Lung (tissue), 12 donors: ENCODE results near the gene ZMYND10. TPM values are rescaled to one million over a fixed set of nuclear protein-coding genes. Genes with fewer than 3 reads are reported as not detected.

Experiments used
- ATAC-seq: fragments of 200-7000 bp; cut with Tn5 transposase; one replicate; pipeline ENCODE4 v1.9.1; 2020; ENCODE audit warnings: moderate number of reproducible peaks; ENCODE audit not compliant: insufficient read depth, low FRiP score
- DNase-seq, 3 donors: peaks; one replicate each; pipeline ENCODE4 v3.0.0-alpha.2; 2013 to 2017
- H3K27ac ChIP-seq, 2 donors: one replicate each; pipeline ENCODE4 v1.5.1; 2013; ENCODE audit warnings: mild to moderate bottlenecking in 2 of 2, moderate library complexity in 2 of 2, control low read depth in 1 of 2, inconsistent platforms in 1 of 2, low read depth in 1 of 2, low read length in 1 of 2
- H3K27me3 ChIP-seq, 3 donors: one replicate each; pipeline ENCODE4 v1.5.1; 2013; ENCODE audit warnings: low read length in 2 of 3; ENCODE audit not compliant: control insufficient read depth in 3 of 3, insufficient read depth in 3 of 3
- H3K36me3 ChIP-seq, 4 donors: one replicate each; pipeline ENCODE4 v1.5.1; 2013; ENCODE audit warnings: low read length in 4 of 4, mild to moderate bottlenecking in 1 of 4, moderate library complexity in 1 of 4; ENCODE audit not compliant: control insufficient read depth in 4 of 4, insufficient read depth in 4 of 4
- H3K4me1 ChIP-seq, 5 donors: one replicate each; pipeline ENCODE4 v1.5.1; 2013; ENCODE audit warnings: low read length in 5 of 5, mild to moderate bottlenecking in 2 of 5, moderate library complexity in 1 of 5; ENCODE audit not compliant: control insufficient read depth in 5 of 5, insufficient read depth in 5 of 5
- H3K4me3 ChIP-seq: one replicate; pipeline ENCODE4 v1.5.1; 2013; ENCODE audit warnings: mild to moderate bottlenecking, control low read depth, moderate library complexity
- H3K9ac ChIP-seq, 2 donors: one replicate each; pipeline ENCODE4 v1.5.1; 2013; ENCODE audit warnings: low read length in 2 of 2, control low read depth in 1 of 2; ENCODE audit not compliant: insufficient read depth in 1 of 2
- H3K9me3 ChIP-seq, 4 donors: one replicate each; pipeline ENCODE4 v1.5.1; 2013; ENCODE audit warnings: low read length in 3 of 4, mild to moderate bottlenecking in 1 of 4, moderate library complexity in 1 of 4; ENCODE audit not compliant: control insufficient read depth in 4 of 4, insufficient read depth in 3 of 4
- CTCF ChIP-seq: IDR thresholded peaks from 2 replicates; pipeline ENCODE4 v1.5.1; 2012; ENCODE audit warnings: mild to moderate bottlenecking; ENCODE audit errors: control extremely low read depth, extremely low read depth
- WGBS, 2 donors: extraction: QIAGEN DNeasy Blood & Tissue Kit; methylation state at CpG; one replicate each; pipeline ENCODE4 v1.1.7; 2013; 5-methylcytosine and 5-hydroxymethylcytosine counted together
- polyA plus RNA-seq, 2 donors: library from polyadenylated mRNA; stranded (reverse); fragments of 200-250 nt; gene quantifications; one replicate each; pipeline ENCODE4 v1.2.1, GENCODE V29; 2013
- total RNA-seq, 2 donors: library from RNA; depleted of rRNA in 1 of 2; stranded (reverse); fragments of >200 nt in 1 of 2; gene quantifications; one replicate each; pipeline ENCODE4 v1.2.1, GENCODE V29; 2014 to 2021
- donor health status: control.
- donor health status: control.
- donor health status: Bipolar disorder and iron deficiency.
- donor health status: healthy.
- donor health status: DM: yes; HTN: yes; CAD: no.

The ZMYND10 gene
- total and polyA plus RNA-seq, 4 donors: 31.4 to 117 (median 62.4) TPM

- TF ChIP-seq CTCF: no peak
- Histone ChIP-seq H3K9me3 (no peaks in the 10 kb centered on the region), H3K4me3 (no peak overlapping the region), H3K9ac (no peak overlapping the region), H3K4me1 (peaks cover 0 to 53% (median 14%) of the 10 kb centered on the region in 5 donors), H3K36me3 (no peaks in the 10 kb centered on the region), H3K27ac (no peak overlapping the region), H3K27me3 (peaks cover 0 to 5% (median 0%) of the 10 kb centered on the region in 3 donors)
- 85 to 90% methylated on average over 13 of the region's 13 CpGs for WGBS, 2 donors
- ATAC-seq: no peak
- no peak for DNase-seq
These were observed 3.4 kb downstream of the ZMYND10 start for GRCh38 chr3:50341996-50342650.

GRCh38 chr3:50341537-50341936 lies 4.0 kb downstream of the ZMYND10 start:
- WGBS, 2 donors: 80 to 89% methylated on average over 8 to 9 of the region's 9 CpGs
- Histone ChIP-seq H3K4me3 (peak overlapping the region; percentile 40), H3K4me1 (peaks cover 0 to 55% (median 14%) of the 10 kb centered on the region in 5 donors), H3K27me3 (peaks cover 0 to 5% (median 0%) of the 10 kb centered on the region in 3 donors), H3K36me3 (no peaks in the 10 kb centered on the region), H3K9ac (peak overlapping the region in 1 of 2 donors; percentile 82), H3K27ac (peak overlapping the region in 1 of 2 donors; percentile 92), H3K9me3 (no peaks in the 10 kb centered on the region)
- no peak for TF ChIP-seq CTCF
- DNase-seq (no peak), ATAC-seq (no peak)

- peak within 1 kb of the TSS; percentile 40 for H3K4me3 ChIP-seq
- peaks cover 0 to 5% (median 0%) of the 10 kb centered on the region in 3 donors for H3K27me3 ChIP-seq
- H3K9ac ChIP-seq: peak within 1 kb of the TSS; percentile 25 to 82
- H3K36me3 ChIP-seq: no peaks in the 10 kb centered on the region
- TF ChIP-seq CTCF: no peak
- WGBS, 2 donors: 2 to 3% methylated on average over 57 to 84 of the region's 85 CpGs
- H3K27ac ChIP-seq: peak within 1 kb of the TSS; percentile 77 to 92
- peak; percentile 17 for ATAC-seq
- DNase-seq: peak; percentile 67 to 84 (median 70)
- no peaks in the 10 kb centered on the region for H3K9me3 ChIP-seq
- H3K4me1 ChIP-seq: peaks cover 3 to 60% (median 17%) of the 10 kb centered on the region in 5 donors
These were observed 4.8 kb downstream of the ZMYND10 start, which contains the start of gene RASSF1 for GRCh38 chr3:50340448-50341329. TSS of gene RASSF1 (minus strand) at chr3:50340836. CDS start at chr3:50340805, 31 bp downstream.
